Activated naive CD4-positive, alpha-beta T cell treated with anti-CD3 and anti-CD28 coated beads, Interleukin-2, amount 50 U/mL, for 16 hours (primary cell): ENCODE measurements around the gene PNCK.

Experiments
- DNase-seq: peaks from one replicate; pipeline ENCODE4 v3.0.0-alpha.2; 2020

The PNCK gene

DNA sequence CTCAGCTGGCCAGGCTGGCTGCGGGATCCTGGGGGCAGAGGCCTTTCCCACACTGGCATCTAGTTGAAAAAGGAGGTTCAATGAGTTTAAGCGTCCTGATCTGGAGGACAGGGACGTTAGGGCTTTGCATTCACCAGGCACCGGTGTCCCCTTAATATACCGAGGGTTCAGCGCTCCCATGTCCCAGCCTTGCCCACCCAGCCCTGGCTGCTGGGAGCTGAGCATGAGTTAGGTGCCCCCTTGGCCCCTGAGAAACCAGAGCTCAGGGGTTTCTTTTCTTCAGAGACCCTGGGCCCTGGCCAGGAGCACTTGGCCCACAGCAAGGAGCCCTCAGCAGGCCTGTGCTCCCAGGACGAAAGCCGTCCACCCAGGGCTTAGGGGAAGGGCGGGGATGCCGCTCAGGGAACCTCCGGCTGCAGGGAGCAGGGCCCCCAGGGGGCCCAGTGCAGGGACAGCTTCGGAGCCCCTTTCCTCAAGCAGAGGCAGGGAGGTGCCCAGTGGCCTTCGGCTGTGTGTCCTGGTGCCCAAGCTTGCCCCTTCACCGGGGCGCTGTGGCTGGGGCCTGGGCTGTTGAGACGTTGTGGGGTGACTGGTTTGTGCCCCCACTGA lies 47.5 kb downstream of the PNCK start:
- DNase-seq, result no peak

DNA sequence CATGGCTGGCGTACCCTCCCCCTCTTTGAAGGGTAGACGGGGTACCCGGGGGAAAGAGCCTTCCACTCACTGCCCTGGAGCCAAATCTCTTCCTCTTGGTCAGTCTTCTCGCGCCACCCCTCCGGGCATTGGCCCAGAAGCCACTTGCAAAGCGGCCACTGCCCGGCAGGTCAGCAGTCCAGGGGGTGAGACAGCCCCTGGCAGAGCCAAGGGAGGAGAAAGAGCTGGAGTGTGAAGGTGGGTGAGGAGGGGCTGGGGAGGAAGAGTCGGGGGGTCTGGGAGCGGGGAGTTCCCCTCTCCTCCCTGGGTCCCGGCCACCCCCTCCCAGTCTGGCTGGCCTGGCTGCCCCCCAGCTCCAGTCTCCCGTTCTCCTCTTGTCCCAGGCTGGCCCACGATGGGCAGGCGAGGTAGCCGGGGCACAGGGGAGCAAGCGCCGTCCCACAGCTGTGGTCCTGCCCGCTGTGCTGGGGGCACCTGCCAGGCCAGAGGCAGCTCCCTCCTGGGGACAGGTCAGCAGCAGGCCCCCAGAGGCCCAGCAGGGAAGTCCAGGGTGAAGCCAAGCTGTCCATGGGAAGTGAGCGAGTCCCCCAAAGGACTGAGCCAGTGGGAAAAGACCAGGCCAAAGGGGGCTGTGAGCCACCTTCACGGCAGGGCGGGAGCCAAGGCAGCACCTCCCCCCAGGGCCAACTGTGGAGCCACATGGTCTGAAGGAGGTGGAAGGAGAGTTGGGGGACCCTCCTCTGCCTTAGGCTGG lies 48.2 kb downstream of the PNCK start:
- no peak for DNase-seq

DNA sequence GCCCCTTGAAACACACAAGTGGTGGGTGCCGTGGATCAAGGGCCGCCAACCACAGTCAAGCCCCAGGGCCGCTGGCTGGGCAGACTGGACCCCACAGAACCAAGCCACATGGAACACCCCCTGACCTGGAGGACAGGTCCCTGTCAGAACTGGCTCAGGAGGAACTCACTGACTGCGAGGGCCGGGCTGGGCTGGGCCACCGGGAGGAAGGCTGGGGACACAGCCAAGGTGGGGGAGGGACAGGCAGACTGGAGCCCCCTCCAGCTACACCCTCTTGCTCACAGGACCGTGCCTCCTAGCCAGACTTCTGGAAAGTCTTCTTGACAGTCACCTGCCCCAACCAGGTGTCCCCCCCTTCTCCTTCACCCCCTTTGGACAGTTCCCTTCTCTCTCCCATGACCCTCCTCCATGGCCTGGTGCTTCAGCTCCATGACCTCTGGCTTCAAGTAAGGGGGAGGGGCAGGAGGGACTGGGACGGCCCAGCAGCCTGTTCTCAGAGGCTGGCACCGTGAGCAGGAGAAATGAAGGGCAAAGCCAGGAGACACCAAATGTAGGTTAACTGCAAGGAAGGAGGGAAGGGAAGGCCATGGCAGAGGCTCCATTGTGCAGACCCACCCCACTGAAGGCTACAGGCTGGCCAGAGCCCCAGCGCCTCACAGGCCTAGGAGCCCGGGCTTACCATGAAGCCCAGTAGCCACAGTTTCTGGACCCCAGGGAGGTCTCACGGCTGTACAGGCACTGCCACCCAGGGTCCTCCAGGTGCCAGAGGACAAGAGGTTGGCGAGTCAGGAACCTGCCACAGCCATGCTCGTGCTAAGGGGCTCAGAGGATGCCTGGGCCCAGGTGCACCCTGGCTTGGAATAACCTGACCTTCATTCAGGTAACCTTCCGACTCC lies 49.2 kb downstream of the PNCK start:
- DNase-seq, result no peak

DNA sequence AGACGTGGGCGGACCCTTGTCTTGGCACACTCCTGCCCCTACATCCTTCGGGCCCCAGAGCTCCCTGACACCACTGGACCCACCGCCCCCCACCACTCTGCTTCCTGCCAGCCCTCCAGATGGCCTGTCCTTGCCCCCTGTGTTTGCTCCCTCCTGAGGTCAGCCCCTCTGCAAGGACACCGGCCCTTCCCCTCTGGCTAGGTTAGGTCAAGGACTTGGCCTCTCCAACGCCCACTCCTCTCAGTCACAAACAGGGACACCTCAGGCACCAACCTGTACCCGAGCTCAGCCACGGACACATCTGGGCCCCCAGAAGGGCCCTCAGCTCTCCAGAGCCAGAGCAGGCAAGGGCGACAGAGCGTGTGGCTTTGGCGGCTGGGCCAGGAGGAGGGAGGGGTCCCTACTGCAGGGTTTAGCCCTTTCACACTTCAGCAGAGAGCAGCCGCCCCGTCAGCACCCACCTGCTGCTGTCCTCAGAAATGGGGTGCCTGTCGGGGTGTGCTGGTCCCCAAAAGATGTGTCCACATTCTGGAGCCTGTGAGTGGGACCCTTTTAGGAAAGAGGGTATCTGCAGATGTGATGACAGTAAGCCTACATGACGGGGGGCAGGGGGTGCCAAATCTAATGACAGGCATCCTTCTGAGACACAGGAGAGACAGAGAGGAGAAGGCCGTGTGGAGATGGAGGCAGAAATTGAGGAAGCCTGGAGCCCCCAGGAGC lies 50.1 kb downstream of the PNCK start:
- no peak for DNase-seq

DNA sequence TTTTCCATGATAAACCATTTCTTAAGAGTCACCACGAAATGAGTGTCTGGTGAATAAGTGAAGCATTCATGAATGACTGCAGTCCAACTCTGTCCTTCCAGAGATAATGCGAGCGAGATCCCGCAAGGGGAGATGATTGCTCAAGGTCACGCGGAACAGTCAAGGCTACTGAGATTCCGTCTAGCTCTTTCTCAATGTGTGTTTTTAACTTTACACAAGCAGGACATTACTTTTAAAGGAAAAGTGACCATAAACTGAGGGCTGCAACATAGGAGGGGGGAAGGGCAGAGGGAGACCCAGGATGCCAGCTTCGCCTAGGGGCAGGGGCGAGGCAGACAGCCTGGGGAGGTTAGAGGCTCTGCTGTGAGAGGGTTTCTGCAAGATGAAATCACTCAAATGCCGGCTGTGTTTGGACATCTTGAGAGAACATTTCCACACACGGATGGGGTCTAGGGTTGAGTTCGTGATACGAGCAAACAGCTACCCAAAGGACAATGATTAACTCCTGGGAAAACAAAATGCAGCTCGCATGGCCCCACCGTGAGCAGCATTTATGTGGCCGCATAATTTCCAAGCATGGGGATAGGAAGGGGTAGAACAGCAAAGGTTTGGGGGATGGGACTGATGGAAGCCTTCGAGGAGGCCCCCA lies 50.8 kb downstream of the PNCK start:
- DNase-seq, result no peak

DNA sequence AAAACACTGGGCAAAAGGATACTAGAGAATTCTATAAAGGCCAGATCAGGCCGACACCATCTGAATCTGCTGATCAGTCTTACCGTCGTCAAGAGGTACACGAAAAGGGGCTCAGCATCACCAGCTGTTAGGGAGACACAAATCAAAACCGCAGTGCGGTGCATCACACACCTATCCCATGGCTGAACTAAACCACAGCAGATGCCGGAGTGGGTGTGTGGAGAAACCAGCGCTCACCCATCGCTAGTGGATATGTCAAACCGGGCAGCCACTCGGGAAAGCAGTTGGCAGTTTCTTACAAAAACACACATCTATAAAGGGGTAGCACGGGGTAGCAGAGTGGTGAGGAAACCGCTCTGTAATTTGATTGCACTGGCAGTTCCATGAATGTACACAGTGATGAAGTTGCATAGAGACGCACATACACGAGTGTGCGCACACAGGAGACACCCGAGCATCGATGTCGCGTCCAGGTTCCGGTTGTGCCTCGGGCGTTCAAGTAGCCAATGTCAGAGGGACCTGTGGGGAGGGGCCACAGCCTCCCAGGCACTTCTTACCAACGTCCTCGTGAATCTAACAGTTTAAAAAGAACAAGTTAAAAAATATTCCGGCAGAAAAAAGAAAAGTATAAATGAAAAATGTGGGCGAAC lies 51.5 kb downstream of the PNCK start:
- no peak for DNase-seq

DNA sequence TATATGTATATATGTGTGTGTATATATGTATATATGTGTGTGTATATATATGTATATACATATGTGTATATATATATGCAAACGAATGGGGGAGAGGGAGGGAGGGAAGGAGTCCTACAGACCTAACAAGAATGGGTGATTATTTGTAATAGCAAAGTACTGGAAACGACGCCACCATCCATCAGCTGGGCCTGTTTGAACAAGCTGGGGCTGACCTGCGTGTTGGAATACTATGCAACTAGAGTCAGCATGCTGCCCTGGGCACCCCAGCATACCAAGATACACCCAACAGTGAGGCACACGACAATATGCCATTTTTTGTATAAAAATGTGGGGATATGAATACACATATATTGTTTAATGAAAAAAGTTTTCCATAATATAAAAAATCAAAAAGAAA lies 53.0 kb downstream of the PNCK start:
- no peak for DNase-seq
